Right lobe of liver (tissue), 6 donors: ENCODE measurements around the gene OR9Q1. TPM values are rescaled to one million over a fixed set of nuclear protein-coding genes. Genes with fewer than 3 reads are reported as not detected.

Experiments
- ATAC-seq, 4 donors: fragments of 200-7000 bp; cut with Tn5 transposase; one replicate each; pipeline ENCODE4 v1.9.1; 2020; ENCODE audit warnings: mild to moderate bottlenecking in 4 of 4, moderate library complexity in 4 of 4
- DNase-seq, 3 donors: peaks; one replicate each; pipeline ENCODE4 v3.0.0-alpha.2; 2020
- H3K27ac ChIP-seq, 3 donors: fragments of 200-600 bp; one replicate each; pipeline ENCODE4 v1.8.0; 2022
- H3K27me3 ChIP-seq, 2 donors: fragments of 200-600 bp; one replicate each; pipeline ENCODE4 v1.8.0; 2022
- H3K36me3 ChIP-seq, 4 donors: fragments of 200-600 bp; sonication (generic) in 1 of 4; one replicate each; pipeline versions ENCODE4 v1.5.1 to v1.8.0; 2017 to 2022; ENCODE audit warnings: control low read depth in 1 of 4
- H3K4me1 ChIP-seq, 4 donors: fragments of 200-600 bp; sonication (generic) in 1 of 4; one replicate each; pipeline versions ENCODE4 v1.5.1 to v1.8.0; 2017 to 2022; ENCODE audit warnings: control low read depth in 1 of 4
- H3K4me3 ChIP-seq, 3 donors: fragments of 200-600 bp; one replicate each; pipeline ENCODE4 v1.8.0; 2022
- H3K9me3 ChIP-seq, 4 donors: fragments of 200-600 bp; sonication (generic) in 1 of 4; one replicate each; pipeline versions ENCODE4 v1.5.1 to v1.8.0; 2017 to 2022; ENCODE audit warnings: control low read depth in 1 of 4
- POLR2A ChIP-seq: fragments of 450-650 bp; IDR thresholded peaks from one replicate; pipeline ENCODE4 v1.6.1; 2017; ENCODE audit warnings: antibody characterized with exemption, mild to moderate bottlenecking
- WGBS: methylation state at CpG from one replicate; pipeline ENCODE4 v1.1.6; 2018; ENCODE audit warnings: low coverage, low lambda C conversion rate; ENCODE audit not compliant: insufficient coverage; ENCODE audit errors: missing lambda C conversion rate; 5-methylcytosine and 5-hydroxymethylcytosine counted together
- intact Hi-C, 2 donors: fragments of 100-400 bp; cut with DNase I; formaldehyde crosslinking; loops; one replicate each; pipeline versions ENCODE4 v1.11.2 to v1.14.1; 2022
- total RNA-seq, 6 experiments: library from RNA; depleted of rRNA in 2 of 6; stranded (reverse); fragments of >200 nt in 2 of 6; fragmentation: NEBNext Ultra II Directional in 3 of 6; extraction: Animal tissue kit (Norgen Biotek cat#: 25700) in 3 of 6; gene quantifications; one replicate each; pipeline versions ENCODE4 v1.1.0 to v1.2.4, GENCODE V29; 2016 to 2023
- TF ChIP-seq, protein P1 (sequence below), 4 donors: fragments of 200-600 bp in 3 of 4; fragments of 450-650 bp in 1 of 4; IDR thresholded peaks; one replicate each; pipeline versions ENCODE4 v1.5.1 to v1.8.0; 2016 to 2022; ENCODE audit warnings: antibody characterized with exemption in 4 of 4, mild to moderate bottlenecking in 2 of 4
- donor health status: DM: no; HTN: yes; CAD: no.
- donor health status: DM: no; HTN: no; CAD: no.
- donor health status: DM: no; HTN: no; CAD: no.
- donor health status: DM: no; HTN: yes; CAD: no.
- donor health status: DM: no; HTN: yes; CAD: no.

OR9Q1 gene
- total RNA-seq, 6 experiments from 2014 or later = not detected

DNA sequence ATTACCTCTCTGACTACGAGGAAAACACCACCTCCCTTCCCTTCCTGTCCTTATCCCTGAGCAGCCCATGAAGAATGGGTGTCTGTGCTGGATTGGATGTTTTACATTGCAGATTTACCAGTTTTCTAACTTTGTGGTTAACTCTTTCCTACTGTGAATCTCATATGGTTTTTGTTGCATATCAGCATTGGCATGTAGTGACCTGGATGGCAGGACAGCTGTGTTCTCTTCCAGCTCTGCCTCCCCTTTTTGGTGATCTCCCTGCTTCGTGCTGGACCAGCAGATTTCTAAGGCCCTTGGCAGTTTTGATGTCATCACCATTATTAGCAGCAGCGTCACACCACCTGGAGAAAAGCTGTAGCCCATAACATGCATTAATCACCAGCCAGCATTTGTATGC is 33.8 kb downstream of the OR9Q1 start:
- intact Hi-C loops = no loop called here
- Histone ChIP-seq H3K4me1 (no peaks in the 10 kb centered on the region), H3K36me3 (no peaks in the 10 kb centered on the region), H3K27ac (no peak overlapping the region), H3K27me3 (no peaks in the 10 kb centered on the region), H3K9me3 (no peaks in the 10 kb centered on the region), H3K4me3 (no peak overlapping the region)
- TF ChIP-seq POLR2A = no peak
- TF ChIP-seq, protein P1, sequence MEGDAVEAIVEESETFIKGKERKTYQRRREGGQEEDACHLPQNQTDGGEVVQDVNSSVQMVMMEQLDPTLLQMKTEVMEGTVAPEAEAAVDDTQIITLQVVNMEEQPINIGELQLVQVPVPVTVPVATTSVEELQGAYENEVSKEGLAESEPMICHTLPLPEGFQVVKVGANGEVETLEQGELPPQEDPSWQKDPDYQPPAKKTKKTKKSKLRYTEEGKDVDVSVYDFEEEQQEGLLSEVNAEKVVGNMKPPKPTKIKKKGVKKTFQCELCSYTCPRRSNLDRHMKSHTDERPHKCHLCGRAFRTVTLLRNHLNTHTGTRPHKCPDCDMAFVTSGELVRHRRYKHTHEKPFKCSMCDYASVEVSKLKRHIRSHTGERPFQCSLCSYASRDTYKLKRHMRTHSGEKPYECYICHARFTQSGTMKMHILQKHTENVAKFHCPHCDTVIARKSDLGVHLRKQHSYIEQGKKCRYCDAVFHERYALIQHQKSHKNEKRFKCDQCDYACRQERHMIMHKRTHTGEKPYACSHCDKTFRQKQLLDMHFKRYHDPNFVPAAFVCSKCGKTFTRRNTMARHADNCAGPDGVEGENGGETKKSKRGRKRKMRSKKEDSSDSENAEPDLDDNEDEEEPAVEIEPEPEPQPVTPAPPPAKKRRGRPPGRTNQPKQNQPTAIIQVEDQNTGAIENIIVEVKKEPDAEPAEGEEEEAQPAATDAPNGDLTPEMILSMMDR (IDR thresholded peaks at IDR 0.05) = no peak
- DNase-seq (no peak), ATAC-seq (no peak)
- WGBS = 33% methylated on average over 1 of the region's 3 CpGs

DNA sequence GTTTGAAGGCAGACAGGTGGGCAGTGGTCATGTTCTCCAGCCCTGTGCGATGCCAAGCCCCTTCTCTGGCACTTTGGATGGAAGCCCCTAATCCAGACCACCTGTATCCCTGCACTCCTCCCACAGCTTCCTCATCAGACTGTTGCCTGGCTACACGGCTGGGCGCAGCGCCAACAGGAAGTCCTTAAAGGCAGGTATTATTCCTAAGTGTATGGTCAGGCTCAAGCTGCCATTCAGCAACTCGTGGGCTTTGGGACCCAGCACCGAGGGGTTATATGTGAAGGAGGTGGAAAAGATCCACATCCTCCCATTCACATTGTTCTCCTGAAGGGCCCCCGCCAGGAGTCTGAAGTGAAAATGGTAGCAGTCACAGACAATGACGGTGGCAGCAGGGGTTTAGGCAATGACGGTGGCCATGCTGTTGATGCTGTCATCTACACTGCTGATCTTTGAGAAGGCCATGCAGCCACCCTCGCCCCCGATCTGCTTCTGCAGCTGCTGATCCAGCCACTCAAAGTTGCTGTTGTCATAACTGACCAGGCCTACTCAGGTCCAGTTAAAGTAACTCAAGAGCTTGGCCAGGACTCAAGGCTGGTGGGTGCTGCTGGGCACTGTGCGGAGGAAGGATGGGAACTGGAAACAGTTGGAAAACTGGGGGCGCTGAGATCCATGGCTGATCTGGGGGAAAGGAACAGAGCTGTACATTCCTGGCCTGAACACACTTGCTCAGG is 34.8 kb downstream of the OR9Q1 start:
- no peak overlapping the region for H3K4me3 ChIP-seq
- DNase-seq (no peak), ATAC-seq (no peak)
- 53% methylated on average over 11 of the region's 13 CpGs for WGBS
- H3K36me3 ChIP-seq = no peaks in the 10 kb centered on the region
- intact Hi-C loops = no loop called here
- no peaks in the 10 kb centered on the region for H3K27me3 ChIP-seq
- H3K27ac ChIP-seq = no peak overlapping the region
- no peaks in the 10 kb centered on the region for H3K4me1 ChIP-seq
- no peaks in the 10 kb centered on the region for H3K9me3 ChIP-seq
- TF ChIP-seq, protein P1 (IDR thresholded peaks at IDR 0.05) = no peak
- no peak for TF ChIP-seq POLR2A

DNA sequence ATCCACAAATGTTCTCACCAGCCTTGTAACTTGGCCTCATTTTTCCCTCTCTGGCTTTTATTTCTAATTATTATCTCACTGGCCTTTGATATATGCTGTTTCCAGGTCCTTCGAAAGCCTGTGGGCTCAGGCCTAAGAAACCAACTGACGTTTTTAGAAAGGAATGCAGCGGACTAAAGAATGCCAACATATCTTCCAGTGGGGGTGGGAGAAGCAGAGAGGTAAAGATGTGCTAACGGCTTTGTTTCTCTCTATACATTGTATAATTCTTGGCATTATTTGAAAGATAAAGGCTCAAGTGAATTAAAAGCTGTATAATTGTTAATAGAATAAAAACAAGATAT is 35.3 kb downstream of the OR9Q1 start:
- Histone ChIP-seq H3K9me3 (no peaks in the 10 kb centered on the region), H3K27me3 (no peaks in the 10 kb centered on the region), H3K4me1 (no peaks in the 10 kb centered on the region), H3K36me3 (no peaks in the 10 kb centered on the region), H3K4me3 (no peak overlapping the region), H3K27ac (no peak overlapping the region)
- TF ChIP-seq, protein P1 (IDR thresholded peaks at IDR 0.05) = no peak
- TF ChIP-seq POLR2A = no peak
- intact Hi-C loops = no loop called here
- WGBS = 26% methylated on average over 4 of the region's 4 CpGs
- no peak for ATAC-seq
- no peak for DNase-seq

DNA sequence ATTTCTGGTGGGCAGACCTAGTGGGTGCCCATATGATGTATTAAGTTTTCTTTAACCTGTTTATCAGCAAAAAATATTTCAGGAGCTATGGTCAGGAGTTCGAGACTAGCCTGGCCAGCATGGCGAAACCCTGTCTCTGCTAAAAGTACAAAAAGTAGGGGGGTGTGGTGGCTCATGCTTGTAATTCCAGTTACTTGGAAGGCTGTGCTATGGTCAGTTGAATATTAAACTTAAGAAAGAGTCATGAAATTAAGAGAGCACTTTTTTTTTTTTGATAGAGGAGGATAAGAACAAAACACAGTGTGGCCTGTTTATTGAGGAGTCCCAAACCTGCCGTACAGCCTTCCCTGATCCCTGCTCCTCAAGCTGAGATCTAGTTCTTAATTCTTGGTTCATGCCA is 36.9 kb downstream of the OR9Q1 start:
- 54% methylated on average over 3 of the region's 3 CpGs for WGBS
- Histone ChIP-seq H3K36me3 (no peaks in the 10 kb centered on the region), H3K27ac (no peak overlapping the region), H3K9me3 (no peaks in the 10 kb centered on the region), H3K4me1 (no peaks in the 10 kb centered on the region), H3K4me3 (no peak overlapping the region), H3K27me3 (no peaks in the 10 kb centered on the region)
- TF ChIP-seq POLR2A = no peak
- TF ChIP-seq, protein P1 (IDR thresholded peaks at IDR 0.05) = no peak
- DNase-seq (no peak), ATAC-seq (no peak)
- intact Hi-C loops = no loop called here
